SH-SY5Y (cell line): Measurements from ENCODE around the gene MBOAT7.

Experiments used
- GATA2 ChIP-seq: IDR thresholded peaks from 2 replicates; pipeline ENCODE4 v1.6.1; 2011; ENCODE audit warnings: mild to moderate bottlenecking, low read depth, low read length
- GATA3 ChIP-seq: IDR thresholded peaks from 2 replicates; pipeline ENCODE4 v1.6.1; 2011; ENCODE audit warnings: low read depth, mild to moderate bottlenecking, low read length, moderate library complexity

- no peak for TF ChIP-seq GATA3
- TF ChIP-seq GATA2 = no peak
These were observed 29.1 kb downstream of the MBOAT7 start for GRCh38 chr19:54160182-54160811.
